ENCODE measurements around the gene KDM3A. TPM values are rescaled to one million over a fixed set of nuclear protein-coding genes. Genes with fewer than 3 reads are reported as not detected.
"Not testable (repeated sequence)": the region's sequence is repeated elsewhere in the genome, so short reads cannot be mapped to it uniquely, and the experiment has no call there.

Gene KDM3A
- total RNA-seq, 1 donor: 28.9 TPM

DNA sequence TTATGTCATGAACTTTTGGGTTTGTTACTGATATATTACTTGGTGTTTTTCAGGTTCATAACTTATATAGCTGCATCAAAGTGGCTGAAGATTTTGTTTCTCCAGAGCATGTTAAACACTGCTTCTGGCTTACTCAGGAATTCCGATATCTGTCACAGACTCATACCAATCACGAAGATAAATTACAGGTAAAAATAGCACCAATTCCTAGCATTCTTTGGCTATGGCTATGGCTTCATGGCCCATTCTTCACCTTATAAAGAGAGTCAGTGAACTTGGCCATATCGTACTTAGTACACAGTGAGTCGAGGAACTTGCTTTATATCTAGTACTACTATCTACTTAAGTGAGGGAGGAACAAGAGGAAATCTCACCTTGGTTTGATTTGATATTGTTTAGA lies 49.9 kb downstream of the KDM3A start:
- DNase-seq (ENCODE audit: low read depth): peak; percentile 12
- TF ChIP-seq, protein P1, sequence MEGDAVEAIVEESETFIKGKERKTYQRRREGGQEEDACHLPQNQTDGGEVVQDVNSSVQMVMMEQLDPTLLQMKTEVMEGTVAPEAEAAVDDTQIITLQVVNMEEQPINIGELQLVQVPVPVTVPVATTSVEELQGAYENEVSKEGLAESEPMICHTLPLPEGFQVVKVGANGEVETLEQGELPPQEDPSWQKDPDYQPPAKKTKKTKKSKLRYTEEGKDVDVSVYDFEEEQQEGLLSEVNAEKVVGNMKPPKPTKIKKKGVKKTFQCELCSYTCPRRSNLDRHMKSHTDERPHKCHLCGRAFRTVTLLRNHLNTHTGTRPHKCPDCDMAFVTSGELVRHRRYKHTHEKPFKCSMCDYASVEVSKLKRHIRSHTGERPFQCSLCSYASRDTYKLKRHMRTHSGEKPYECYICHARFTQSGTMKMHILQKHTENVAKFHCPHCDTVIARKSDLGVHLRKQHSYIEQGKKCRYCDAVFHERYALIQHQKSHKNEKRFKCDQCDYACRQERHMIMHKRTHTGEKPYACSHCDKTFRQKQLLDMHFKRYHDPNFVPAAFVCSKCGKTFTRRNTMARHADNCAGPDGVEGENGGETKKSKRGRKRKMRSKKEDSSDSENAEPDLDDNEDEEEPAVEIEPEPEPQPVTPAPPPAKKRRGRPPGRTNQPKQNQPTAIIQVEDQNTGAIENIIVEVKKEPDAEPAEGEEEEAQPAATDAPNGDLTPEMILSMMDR (IDR thresholded peaks at IDR 0.05; ENCODE audit: insufficient read depth, low read length): no peak
- H3K4me3 ChIP-seq (ENCODE audit: low read depth, low read length): no peak overlapping the region

DNA sequence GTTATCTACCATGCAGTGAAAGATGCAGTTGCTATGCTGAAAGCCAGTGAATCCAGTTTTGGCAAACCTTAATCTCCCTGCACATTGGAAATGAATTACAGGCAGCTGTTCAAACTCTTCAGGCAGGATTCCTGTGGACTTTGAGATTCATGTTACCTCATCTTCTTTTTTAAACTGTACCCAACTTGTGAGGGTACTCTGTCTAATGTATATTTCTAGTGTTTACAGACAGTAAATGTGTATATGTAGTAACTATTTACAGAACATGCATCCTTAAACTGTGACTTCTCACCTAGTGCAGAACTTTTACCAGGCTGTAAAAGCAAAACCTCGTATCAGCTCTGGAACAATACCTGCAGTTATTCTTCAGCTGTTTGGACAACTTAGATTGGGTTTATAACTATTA lies 50.9 kb downstream of the KDM3A start:
- peak; percentile 49 for DNase-seq (ENCODE audit: low read depth)
- TF ChIP-seq, protein P1 (IDR thresholded peaks at IDR 0.05; ENCODE audit: insufficient read depth, low read length): no peak
- H3K4me3 ChIP-seq (ENCODE audit: low read depth, low read length): no peak overlapping the region

DNA sequence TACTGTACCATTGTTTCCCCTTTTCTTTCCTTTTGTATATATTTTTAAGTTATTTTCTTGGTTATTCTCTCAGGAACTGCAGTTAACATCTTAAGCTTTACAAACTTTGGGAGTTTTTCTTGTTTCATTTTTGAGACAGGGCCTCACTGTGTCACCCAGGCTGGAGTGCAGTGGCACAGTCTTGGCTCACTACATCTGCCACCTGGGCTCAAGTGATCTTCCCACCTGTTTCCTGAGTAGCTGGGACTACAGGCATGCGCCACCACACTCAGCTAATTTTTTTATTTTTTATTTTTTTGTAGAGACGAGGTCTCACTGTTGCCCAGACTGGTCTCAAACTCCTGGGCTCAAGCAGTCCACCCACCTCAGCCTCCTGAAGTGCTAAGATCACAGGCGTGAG lies 55.2 kb downstream of the KDM3A start:
- H3K4me3 ChIP-seq (ENCODE audit: low read depth, low read length); DNase-seq (ENCODE audit: low read depth): not testable (repeated sequence)

DNA sequence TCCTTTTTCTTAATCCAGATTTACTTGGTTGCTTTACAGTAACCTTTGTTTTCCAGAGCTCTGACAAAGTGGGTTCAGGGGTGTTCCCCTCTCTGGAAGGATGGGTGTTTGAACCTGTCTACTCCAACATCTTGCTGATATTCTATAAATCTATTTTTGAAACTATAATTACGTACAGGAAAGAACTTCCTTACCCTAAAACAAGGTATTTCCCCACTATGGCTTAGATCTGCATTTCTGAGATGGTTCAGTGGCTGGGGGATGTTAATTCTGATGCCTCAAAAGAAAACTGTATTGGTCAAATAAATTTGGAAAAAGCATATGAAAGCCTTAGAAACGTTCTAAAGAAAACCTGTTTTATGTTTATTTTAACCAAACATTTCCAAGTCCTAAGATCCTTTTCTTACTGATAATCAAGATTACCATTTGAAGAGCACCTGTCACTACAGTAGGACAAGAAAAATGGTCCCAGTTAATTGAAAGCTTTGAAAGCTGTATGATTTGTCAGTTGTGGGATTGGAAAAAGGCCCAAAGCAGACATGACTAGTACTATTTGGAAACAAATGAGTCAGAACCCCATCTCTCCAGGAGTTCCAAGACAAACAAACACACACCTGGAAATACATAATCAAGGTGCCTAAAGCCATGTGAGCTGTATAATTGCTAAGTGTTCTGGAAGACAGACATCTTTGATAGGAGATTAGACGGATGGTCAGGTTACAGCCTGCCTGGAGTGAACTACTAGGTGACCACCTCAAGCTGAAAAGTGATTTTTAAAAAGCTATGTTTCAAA lies 57.5 kb downstream of the KDM3A start:
- DNase-seq (ENCODE audit: low read depth): no peak
- H3K4me3 ChIP-seq (ENCODE audit: low read depth, low read length): no peak overlapping the region
- TF ChIP-seq, protein P1 (IDR thresholded peaks at IDR 0.05; ENCODE audit: insufficient read depth, low read length): no peak

DNA sequence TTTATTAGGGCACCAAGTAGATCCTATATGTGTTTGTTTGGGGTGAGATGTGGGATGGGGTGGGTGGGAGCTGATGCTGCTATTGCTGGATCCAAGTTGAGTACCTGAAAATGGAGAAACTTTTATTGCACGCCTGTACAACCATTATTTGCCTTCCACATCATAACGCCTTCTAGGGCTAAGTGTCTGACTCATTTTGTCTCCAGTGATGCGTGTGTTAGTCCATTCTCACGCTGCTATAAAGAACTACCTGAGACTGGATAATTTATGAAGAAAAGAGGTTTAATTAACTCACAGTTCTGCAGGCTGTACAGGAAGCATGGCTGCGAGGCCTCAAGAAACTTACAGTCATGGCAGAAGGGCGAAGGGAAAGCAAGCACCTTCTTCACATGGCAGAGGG lies 58.2 kb downstream of the KDM3A start:
- TF ChIP-seq, protein P1 (IDR thresholded peaks at IDR 0.05; ENCODE audit: insufficient read depth, low read length): no peak
- no peak for DNase-seq (ENCODE audit: low read depth)
- H3K4me3 ChIP-seq (ENCODE audit: low read depth, low read length): no peak overlapping the region

DNA sequence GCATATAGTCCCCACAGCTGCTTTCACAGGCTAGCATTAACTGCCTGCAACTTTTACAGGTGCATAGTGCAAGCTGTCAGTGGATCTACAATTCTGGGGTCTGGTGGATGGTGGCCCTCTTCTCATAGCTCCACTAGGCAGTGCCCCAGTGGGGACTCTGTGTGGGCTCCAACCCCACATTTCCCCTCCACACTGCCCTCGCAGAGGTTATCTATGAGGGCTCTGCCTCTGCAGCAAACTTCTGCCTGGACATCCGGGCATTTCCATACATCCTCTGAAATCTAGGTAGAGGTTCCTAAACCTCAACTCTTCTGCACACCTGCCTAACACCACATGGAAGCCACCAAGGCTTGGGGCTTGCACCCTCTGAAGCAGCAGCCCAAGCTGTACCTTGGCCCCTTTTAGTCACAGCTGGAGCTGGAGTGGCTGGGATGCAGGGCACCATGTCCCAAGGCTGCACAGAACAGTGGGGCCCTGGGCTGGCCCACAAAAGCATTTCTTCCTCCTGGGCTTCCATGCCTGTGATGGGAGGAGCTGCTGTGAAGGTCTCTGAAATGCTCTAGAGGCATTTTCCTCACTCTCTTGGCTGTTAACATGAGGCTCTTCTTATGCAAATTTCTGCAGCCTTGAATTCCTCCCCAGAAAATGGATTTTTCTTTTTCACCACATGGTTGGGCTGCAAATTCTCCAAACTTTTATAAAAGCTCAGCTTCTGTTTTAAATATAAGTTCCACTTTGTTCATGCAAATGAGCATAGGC lies 59.3 kb downstream of the KDM3A start:
- H3K4me3 ChIP-seq (ENCODE audit: low read depth, low read length): no peak overlapping the region
- DNase-seq (ENCODE audit: low read depth): no peak
- TF ChIP-seq, protein P1 (IDR thresholded peaks at IDR 0.05; ENCODE audit: insufficient read depth, low read length): no peak

DNA sequence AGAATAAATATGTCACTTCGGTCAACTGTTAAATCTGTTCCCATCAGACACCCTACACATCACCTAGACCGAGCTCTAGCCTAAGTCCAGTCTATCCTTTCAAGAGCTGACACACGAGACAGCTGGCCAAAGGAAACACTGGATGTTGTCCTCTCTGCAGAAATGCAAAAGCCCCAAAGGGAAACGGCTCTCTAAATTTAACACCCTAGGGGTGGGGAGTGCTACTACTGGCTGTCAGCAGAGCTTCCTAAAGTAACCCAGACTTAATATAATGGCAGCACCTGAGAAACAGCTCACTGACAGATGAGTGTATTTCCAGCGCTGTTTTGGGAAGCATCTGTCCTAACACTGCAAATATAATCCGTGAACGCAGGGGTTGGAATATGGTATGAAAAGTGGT lies 66.4 kb downstream of the KDM3A start:
- DNase-seq (ENCODE audit: low read depth): no peak
- no peak overlapping the region for H3K4me3 ChIP-seq (ENCODE audit: low read depth, low read length)
- TF ChIP-seq, protein P1 (IDR thresholded peaks at IDR 0.05; ENCODE audit: insufficient read depth, low read length): no peak

All from fibroblast of the aortic adventitia (primary cell).